LNCAP (cell line): ENCODE measurements around the gene DNLZ.

ENCODE experiments used
- TF ChIP-seq, protein P1 (sequence below): fragments of 450-650 bp; IDR thresholded peaks from 2 replicates; pipeline ENCODE4 v1.5.1; 2017; ENCODE audit warnings: mild to moderate bottlenecking

DNLZ gene

DNA sequence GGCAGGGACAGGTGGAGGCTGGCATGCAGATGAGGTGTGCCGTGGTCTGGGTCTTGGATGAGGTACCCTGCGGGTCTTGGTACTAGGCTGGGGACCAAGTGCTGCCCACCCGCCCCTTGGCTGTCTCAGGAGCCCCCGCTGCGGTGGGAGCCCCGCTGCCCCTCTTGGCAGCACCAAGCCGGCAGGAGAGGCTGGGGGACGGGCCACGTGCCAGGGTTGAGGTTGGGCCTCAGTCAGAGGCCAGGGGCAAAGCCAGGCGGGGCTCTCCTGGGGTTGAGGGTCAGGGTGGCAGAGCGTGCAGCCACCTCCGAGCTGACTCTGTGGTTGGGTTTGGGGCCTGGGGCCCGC lies 8.0 kb upstream of the DNLZ start:
- TF ChIP-seq, protein P1, sequence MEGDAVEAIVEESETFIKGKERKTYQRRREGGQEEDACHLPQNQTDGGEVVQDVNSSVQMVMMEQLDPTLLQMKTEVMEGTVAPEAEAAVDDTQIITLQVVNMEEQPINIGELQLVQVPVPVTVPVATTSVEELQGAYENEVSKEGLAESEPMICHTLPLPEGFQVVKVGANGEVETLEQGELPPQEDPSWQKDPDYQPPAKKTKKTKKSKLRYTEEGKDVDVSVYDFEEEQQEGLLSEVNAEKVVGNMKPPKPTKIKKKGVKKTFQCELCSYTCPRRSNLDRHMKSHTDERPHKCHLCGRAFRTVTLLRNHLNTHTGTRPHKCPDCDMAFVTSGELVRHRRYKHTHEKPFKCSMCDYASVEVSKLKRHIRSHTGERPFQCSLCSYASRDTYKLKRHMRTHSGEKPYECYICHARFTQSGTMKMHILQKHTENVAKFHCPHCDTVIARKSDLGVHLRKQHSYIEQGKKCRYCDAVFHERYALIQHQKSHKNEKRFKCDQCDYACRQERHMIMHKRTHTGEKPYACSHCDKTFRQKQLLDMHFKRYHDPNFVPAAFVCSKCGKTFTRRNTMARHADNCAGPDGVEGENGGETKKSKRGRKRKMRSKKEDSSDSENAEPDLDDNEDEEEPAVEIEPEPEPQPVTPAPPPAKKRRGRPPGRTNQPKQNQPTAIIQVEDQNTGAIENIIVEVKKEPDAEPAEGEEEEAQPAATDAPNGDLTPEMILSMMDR = no peak

DNA sequence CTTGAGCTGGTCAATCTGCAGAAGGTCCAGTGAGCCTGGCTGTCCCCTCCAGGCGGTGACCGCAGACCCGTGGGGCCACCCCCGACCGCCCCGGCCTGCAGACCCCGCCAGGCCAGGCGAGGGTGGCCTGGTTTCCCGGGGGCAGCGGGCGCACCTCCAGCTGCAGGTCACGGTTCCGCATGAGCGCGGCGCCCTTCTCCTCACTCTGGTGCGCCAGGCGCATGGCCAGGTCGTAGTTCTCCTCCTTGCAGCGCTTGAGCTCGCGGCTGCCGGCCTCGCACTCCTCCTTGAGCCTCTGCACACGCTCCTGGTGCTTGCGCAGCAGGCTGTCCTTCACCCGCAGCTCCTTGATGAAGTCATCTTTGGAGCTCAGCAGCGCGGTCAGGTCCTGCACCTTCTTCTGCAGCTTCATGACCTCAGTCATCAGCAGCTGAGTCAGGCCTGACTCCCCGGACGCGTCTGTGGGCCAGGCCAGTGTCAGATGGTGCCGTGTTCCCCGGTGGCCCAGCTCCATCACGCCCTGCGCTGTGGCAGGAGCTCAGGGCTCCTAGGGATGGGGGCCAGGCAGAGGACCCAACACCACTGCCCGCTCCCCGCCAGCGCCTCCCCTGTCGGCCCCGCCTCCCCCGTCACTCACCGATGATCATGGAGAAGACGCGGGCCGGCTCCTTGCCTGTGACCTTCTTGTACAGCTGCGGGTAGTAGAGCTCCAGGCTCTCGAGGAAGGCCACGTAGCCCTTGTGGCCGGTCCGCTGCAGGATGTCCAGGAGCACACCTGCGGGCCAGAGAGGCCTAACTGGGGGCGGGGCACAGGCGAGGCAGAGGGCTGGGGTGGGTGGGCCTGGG lies 7.4 kb upstream of the DNLZ start:
- TF ChIP-seq, protein P1 = no peak

DNA sequence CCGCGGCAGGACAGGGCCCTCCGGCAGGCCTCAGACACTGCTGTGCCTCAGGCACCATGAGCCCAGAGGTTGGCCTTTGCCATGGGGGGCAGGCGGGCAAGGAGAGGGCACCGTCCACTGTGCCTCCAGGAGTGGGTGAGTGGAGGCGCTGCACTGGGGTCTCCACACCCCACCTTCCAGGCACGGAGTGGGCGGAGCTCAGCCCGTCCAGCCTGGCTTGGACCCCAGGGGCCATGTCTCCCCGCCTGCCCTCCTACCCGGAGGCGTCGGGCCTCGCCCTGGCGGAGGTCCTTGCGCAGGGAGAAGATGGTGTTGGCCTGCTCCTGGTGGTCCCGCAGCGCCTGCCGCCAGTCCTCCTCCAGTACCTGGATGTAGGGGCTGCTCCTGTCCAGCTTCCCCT lies 6.5 kb upstream of the DNLZ start:
- TF ChIP-seq, protein P1 = no peak

DNA sequence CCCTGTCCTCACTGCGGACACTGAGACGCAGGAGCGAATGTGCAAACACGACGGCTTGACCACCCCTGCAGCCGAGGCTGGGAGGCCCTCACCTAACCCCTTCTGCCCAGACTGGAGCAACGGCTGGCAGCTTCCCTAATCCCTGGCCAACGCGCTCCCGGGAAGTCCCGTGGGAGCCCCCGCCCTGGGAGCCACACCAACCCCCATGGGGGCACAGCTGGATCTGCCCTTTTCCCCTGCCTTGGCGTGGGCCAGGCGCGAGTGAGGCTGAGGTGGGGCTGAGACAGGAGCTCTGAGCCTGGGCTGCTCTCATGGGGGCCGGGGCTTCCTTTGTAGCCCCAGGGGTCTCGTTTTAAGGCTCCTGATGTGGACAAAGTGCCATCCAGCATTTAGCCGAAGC lies 4.6 kb upstream of the DNLZ start:
- TF ChIP-seq, protein P1 = no peak

DNA sequence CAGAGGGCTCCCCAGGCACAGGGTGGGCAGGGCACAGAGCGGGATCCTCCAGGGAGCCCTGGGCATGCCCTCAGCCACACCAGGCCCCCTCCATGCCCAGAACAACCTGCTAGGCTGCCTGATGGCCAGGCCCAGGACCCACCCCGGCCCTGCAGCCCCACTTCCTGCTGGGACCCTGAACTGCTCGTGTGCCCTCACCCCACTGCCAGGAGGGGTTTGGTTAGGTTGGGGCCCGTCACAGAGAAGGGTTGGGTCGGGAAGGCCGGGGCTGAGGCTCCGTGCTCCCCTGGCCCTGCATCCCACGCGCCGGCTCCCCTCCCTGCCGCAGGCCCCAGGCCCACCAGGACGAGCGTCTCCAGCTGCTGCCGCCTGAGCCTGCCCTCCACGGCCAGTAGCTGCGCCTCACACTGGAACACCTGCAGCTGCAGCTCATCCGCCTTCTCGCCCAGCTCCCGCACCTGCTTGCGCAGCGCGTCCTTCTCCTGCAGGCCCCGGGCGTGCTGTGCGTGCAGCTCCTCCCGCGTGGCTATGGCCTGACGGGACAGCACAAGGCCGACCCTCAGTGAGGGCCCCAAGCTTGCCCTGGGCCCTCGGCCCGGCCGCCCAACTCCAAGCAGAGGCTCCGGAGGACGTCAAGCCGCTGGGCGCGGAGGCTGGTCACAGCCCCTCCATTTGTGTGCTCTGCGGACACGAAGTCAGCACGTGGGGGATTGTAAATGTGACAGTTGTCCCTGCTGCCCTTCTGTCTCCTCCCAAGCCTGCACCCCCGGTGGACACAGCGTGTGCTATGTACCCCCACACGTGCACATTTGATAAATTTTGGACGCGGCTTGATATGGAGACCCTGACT lies 4.0 kb upstream of the DNLZ start:
- TF ChIP-seq, protein P1 = no peak

DNA sequence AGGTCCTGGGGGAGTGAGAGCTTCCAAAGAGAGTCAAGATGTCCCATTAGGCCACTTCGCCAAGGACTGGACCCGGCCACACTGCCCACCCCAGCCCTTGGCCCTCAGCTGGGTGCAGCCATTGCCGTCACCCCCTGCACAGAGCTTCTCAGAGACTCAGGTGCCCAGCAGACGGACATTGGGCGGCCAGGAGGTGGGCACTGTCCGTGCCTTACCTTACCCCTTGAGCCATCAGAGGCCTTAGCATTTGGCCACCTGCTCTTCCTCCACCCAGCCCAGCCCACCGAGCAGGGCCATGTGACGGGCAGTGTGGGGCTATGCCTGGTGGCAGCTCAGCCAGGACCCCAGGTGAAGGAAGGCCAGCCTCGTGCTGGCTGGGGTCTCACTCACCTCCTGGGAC lies 3.3 kb upstream of the DNLZ start:
- TF ChIP-seq, protein P1 = no peak

DNA sequence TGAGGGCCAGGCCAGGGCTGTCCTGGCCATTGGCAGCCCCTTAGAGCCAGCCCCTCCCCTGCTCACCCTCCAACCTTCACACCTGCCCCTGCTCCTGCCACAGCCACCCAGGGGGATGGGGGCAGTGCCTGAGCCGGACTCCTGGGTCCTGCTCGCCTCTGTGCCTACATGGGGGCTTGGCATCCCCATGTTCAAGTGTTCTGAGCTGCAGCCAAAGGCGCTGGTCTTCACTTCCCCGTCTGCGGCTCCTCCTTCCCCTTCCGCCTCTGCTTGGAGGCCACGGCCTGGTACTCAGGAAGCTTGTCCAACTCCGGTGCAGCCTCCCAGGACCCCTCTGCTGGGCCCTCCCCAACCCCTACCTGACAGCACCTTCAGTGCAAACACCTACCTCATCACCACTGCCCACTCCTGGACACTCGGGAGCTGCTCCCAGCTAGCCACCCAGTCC lies 2.3 kb upstream of the DNLZ start:
- TF ChIP-seq, protein P1 = no peak
